HG02763 (cell line): Measurements from ENCODE around the gene TSSK2.

Experiments
- ATAC-seq: cut with Tn5 transposase; IDR thresholded peaks from one replicate; pipeline ENCODE4 v1.9.1; 2021; ENCODE audit warnings: mild to moderate bottlenecking, moderate library complexity; ENCODE audit not compliant: unreplicated experiment

Gene TSSK2

DNA sequence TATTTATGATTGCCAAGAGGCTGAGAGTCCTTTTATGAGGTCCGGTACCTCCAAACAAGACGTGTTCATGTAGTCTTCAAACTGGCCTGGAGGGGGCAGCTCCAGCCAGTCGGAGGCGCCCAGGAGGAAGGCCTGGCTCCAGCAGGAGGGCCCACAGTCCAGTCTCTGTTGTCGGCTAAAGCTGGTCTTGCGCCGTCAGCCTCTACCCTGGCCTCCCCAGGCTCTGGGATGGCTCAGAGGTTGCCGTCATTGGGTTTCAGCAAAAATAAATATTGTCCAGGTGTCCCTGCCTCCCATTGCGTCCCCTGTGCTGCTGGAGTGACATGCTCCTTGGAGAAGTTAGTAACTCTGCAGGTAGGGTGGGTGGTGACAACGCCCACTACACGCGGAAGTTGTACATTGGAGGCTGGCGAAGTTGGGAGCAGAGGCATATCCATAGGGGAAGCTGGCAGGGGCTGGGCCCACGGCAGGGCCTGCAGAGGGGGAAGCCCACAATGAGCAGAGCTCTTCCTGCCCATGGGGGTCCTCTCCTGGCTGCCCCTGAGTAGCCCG, 48.5 kb downstream of the TSSK2 start:
- ATAC-seq = peak; percentile 30

DNA sequence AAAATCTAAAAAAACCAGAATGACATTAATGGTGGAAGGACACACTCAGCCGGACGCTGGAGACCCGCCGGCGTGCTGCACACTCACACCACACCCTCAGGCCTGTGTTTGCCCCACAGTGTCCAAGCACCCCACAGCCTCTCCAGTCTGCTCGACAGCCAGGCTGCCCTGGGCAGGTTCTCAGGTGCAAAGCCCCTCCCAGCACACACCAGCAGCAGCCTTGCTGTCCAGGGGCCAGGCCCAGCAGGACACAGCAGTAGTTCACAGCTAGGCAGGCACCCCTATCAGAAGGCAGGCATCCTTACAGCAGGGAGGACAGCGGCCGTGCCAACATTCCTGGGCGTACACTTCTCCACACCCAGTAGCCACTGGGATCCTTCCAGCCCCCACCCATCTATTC, 49.1 kb downstream of the TSSK2 start:
- ATAC-seq = no peak

DNA sequence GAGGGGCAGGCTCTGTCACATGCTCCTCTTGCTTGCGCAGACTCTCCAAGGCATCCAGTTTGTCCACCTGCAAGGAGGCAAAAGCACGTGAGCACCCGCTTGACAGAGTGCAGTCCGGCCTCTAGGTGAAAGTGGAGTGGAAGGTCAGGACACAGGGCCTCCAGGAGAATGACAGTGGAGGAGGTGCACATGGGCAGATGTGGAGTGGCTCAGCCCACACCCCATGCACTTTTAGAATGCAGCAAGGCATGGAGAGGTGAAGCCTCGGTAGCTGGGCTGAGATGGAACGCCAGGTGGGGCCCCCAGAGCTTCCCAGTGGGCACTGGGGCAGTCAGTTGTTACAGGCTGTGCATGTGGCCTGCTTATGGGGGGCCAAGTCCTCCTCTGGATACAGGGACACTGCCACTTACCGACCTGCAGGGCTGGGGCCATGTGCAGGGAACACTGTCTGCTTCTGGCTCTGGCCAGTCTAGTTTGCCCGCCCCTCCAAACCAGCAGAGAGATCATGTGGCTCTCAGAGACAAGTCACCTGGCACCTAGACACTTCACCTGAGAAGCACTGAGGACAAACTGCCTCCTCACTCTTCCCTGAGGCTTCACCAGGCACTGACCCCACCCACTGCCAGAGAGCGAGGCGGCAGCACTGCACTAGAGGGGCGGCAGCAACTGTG, 49.8 kb downstream of the TSSK2 start:
- no peak for ATAC-seq

DNA sequence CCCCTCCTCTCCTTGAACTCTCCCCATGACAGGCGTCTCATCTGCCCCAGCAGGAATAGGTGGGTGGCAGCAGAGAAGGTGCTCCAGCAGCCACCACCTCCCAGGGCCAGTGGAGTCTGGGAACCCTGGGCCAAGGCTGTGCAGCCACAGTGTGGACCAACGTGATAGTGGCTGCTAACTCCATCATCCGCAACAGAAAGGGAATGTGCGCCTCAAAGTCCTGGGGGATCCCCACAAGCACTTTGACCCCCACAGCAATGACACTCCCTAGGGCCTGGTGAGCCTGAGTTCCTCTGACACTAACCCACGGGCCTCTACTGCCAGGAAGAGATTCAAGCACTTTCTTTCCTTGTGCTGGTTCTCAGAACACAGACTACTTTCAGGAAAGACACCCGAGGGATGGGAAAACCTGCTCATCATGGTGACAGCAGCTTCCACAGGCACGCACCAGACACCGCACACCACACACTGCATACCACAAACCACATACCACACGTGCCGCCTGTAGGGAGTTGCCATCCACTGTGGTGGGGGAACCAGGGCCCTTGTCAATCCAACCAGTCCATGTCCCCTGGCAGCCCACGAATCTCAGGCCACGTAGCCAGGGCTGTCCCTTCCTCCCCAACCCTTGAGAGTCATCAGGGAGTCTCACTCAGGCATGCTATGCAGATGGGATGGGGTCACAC, 50.8 kb downstream of the TSSK2 start:
- ATAC-seq = no peak
